Measurements from ENCODE around the gene ADORA1.

The ADORA1 gene

DNA sequence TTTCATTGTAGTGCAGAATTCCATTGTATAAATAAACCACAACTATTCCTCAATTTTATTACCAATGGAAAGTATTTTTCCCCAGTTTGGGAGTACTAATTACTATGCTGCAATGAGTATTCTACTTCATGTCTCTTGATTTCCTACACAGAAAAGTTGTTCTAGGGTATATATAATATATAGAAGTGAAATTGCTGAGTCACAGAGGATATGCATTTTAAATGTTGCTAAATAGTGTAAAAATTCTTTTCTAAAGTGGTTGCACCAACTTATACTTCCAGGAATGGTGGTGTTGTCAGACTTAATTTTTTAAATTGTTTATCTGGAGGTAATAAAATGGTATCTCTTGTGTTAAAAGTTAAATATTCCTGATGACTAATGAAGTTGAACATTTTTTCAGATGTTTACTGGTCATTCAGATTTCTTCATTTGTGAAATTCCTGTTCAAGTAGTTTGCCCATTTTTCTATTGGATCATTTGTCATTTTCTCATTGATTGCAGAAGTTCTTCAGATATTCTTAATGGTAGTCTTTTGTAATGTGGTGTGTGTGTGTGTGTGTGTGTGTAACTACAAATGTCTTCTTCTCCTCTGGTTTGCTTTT lies 22.6 kb upstream of the ADORA1 start:
- Histone ChIP-seq H3K36me3 (no peaks in the 10 kb centered on the region), H3K27me3 (peaks cover 24% of the 10 kb centered on the region), H3K4me3 (ENCODE audit: low read depth, low read length) (no peak overlapping the region), H3K4me1 (no peaks in the 10 kb centered on the region), H3K9me3 (no peaks in the 10 kb centered on the region)
- DNase-seq = no peak
- TF ChIP-seq, protein P1, sequence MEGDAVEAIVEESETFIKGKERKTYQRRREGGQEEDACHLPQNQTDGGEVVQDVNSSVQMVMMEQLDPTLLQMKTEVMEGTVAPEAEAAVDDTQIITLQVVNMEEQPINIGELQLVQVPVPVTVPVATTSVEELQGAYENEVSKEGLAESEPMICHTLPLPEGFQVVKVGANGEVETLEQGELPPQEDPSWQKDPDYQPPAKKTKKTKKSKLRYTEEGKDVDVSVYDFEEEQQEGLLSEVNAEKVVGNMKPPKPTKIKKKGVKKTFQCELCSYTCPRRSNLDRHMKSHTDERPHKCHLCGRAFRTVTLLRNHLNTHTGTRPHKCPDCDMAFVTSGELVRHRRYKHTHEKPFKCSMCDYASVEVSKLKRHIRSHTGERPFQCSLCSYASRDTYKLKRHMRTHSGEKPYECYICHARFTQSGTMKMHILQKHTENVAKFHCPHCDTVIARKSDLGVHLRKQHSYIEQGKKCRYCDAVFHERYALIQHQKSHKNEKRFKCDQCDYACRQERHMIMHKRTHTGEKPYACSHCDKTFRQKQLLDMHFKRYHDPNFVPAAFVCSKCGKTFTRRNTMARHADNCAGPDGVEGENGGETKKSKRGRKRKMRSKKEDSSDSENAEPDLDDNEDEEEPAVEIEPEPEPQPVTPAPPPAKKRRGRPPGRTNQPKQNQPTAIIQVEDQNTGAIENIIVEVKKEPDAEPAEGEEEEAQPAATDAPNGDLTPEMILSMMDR (IDR thresholded peaks at IDR 0.05; ENCODE audit: low read depth, low read length) = no peak

DNA sequence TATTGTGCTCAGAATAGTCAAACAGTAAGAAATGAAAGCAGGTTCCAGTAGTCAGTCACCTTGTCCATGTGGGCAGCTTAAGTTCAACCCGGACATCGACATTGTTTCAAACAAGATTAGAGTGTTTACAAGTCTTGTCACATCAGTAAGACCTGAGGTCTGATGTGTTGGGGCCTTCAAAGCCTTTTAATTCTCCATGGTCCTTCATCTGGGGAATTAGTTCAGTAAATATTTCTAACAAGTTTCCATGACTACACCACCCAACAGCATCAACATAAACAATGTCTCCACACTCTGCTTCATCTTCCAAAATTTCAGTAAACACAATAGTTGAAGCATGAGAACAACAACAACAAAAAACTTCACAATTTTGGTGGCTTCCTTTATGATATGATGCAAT lies 15.1 kb upstream of the ADORA1 start:
- H3K27me3 ChIP-seq = peaks cover 29% of the 10 kb centered on the region
- no peaks in the 10 kb centered on the region for H3K9me3 ChIP-seq
- no peaks in the 10 kb centered on the region for H3K36me3 ChIP-seq
- no peak for DNase-seq
- H3K4me1 ChIP-seq = no peaks in the 10 kb centered on the region
- H3K4me3 ChIP-seq (ENCODE audit: low read depth, low read length) = no peak overlapping the region
- TF ChIP-seq, protein P1 (IDR thresholded peaks at IDR 0.05; ENCODE audit: low read depth, low read length) = no peak

DNA sequence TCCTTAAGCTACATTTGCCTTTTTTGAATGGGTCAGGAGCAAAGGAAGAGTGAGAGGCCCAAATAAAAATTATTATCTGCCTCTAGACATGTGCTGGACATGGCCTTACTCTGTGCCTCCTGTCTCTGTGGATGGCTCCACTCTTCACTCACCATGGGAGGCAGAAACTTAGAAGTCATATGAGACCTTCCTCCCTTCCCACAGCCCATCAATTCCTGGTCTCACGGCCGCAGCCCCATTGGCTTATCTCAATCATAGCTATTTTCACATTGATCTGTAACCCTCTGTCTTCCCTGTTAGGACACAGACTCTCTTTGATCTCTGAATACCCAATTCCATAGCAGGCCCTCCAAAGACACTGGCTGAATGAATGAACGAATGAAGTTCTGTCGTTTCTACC lies 14.2 kb upstream of the ADORA1 start:
- Histone ChIP-seq H3K4me1 (no peaks in the 10 kb centered on the region), H3K36me3 (no peaks in the 10 kb centered on the region), H3K27me3 (peaks cover 21% of the 10 kb centered on the region), H3K9me3 (no peaks in the 10 kb centered on the region), H3K4me3 (ENCODE audit: low read depth, low read length) (no peak overlapping the region)
- TF ChIP-seq, protein P1 (IDR thresholded peaks at IDR 0.05; ENCODE audit: low read depth, low read length) = no peak
- no peak for DNase-seq

DNA sequence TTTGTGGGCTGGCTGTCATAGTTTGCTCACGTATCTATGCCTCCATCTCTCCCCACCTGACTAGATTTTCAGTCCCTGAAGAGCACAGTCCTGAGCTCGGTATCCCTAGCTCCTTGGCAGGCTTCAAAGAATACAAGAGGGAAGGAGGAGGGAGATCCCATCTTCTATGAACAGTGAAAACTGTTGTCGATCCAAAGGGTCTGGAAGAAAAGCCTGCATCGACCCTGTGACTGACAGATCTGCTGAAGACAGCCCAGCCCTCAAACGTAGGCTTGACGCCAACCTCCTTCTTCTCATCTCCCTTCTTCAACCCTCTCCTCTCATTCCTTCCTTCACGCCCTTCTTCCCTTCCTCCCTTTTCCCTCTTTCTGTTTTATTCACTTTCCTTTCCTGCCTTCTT lies 13.3 kb upstream of the ADORA1 start:
- no peaks in the 10 kb centered on the region for H3K4me1 ChIP-seq

DNA sequence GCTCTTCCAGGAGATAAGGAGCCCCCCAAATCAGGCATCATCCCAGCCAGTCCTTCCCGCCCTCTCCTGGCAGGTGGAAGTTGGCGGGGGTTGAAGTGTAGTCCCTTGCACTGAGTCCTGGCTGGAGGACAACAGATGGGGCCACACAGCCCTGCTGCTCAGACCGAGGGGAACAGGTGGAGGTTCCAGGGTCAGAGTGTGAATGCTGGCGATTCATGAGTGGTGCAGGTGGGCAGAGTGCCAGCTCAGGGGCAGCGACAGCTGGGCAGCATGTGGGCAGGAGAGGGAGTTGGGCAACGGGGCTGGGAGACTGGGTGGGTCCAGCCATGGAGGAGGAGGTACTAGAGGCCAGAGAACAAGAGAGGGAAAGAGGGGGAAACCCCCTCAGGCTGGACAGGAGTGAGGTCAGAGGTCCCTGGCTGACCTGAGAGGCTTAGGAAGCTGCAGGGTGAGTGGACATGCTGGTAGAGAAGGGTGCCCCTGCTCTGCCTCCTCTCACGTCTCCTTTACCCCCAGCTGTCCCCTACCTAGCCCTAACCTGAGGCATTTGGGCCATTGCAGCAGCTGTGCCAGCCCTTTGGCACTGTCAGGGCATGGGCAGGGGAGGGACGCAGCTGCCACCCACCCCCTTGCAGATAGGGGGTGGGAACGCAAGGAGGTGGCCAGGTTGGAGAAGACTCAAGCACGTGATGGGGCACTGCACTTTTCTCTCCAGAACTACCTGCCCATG lies 11.3 kb upstream of the ADORA1 start:
- no peaks in the 10 kb centered on the region; the same call in none of the 2 replicates for H3K27me3 ChIP-seq
- no peaks in the 10 kb centered on the region for H3K36me3 ChIP-seq
- no peaks in the 10 kb centered on the region for H3K9me3 ChIP-seq
- no peak for DNase-seq
- H3K4me1 ChIP-seq = no peaks in the 10 kb centered on the region
- TF ChIP-seq, protein P1 (IDR thresholded peaks at IDR 0.05; ENCODE audit: low read depth, low read length) = no peak
- H3K4me3 ChIP-seq (ENCODE audit: low read depth, low read length) = no peak overlapping the region

More for the DNA sequence above, 13.3 kb upstream of the ADORA1 start:
- TF ChIP-seq, protein P1 (IDR thresholded peaks at IDR 0.05; ENCODE audit: low read depth, low read length) = no peak
- no peak for DNase-seq
- Histone ChIP-seq H3K9me3 (no peaks in the 10 kb centered on the region), H3K4me3 (ENCODE audit: low read depth, low read length) (no peak overlapping the region), H3K27me3 (peaks cover 16% of the 10 kb centered on the region), H3K36me3 (no peaks in the 10 kb centered on the region)

All from BE2C (cell line).